ENCODE measurements around the gene GLT1D1.

Gene GLT1D1

DNA sequence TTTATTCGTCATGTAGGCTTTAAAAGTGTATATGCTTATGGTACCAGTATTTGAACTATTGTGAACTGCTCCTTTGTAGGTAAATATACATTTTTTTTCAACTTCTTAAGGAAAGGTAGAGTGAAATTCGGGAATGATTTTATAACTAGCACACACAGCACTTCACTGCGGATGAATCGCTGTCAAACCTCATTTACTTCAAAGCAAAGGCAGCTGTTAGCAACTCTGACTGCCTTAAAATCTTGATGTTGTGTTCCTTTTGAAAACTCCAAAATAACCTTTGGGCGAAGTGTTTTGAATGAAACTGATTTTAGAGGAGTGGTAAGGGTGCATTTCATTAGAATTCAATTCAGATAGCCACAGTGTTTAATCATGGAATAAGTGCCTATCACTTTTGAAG lies 95.8 kb downstream of the GLT1D1 start:
- TF ChIP-seq, protein P1, sequence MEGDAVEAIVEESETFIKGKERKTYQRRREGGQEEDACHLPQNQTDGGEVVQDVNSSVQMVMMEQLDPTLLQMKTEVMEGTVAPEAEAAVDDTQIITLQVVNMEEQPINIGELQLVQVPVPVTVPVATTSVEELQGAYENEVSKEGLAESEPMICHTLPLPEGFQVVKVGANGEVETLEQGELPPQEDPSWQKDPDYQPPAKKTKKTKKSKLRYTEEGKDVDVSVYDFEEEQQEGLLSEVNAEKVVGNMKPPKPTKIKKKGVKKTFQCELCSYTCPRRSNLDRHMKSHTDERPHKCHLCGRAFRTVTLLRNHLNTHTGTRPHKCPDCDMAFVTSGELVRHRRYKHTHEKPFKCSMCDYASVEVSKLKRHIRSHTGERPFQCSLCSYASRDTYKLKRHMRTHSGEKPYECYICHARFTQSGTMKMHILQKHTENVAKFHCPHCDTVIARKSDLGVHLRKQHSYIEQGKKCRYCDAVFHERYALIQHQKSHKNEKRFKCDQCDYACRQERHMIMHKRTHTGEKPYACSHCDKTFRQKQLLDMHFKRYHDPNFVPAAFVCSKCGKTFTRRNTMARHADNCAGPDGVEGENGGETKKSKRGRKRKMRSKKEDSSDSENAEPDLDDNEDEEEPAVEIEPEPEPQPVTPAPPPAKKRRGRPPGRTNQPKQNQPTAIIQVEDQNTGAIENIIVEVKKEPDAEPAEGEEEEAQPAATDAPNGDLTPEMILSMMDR (IDR thresholded peaks at IDR 0.05; ENCODE audit: control extremely low read depth, extremely low read depth, low read depth, missing control alignments): no peak
- no peak for DNase-seq (ENCODE audit: extremely low spot score)
- ChIA-PET POLR2A (no interaction called here), CTCF (no interaction called here)

DNA sequence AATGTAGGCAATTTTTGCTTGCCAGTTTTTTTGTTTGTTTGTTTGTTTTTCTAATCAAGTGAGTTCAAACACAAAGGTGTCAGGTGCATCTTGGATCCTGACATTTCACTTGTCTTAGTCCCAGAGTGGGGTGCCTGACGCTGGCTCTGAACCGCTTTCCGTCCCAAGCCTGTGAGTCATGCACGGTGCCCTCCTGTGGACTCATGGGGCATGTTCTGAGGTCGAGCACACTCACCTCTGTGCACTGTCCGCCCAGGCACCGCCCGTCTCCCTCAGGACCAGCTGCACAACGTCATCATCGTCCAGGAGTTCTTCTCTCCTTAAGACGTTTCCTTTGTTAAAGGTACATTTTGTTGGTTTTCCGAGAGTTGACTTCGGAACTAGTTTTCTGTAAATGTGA lies 98.2 kb downstream of the GLT1D1 start:
- TF ChIP-seq, protein P1 (IDR thresholded peaks at IDR 0.05; ENCODE audit: control extremely low read depth, extremely low read depth, low read depth, missing control alignments): no peak
- DNase-seq (ENCODE audit: extremely low spot score): no peak
- POLR2A ChIA-PET: no interaction called here
- CTCF ChIA-PET: no interaction called here

DNA sequence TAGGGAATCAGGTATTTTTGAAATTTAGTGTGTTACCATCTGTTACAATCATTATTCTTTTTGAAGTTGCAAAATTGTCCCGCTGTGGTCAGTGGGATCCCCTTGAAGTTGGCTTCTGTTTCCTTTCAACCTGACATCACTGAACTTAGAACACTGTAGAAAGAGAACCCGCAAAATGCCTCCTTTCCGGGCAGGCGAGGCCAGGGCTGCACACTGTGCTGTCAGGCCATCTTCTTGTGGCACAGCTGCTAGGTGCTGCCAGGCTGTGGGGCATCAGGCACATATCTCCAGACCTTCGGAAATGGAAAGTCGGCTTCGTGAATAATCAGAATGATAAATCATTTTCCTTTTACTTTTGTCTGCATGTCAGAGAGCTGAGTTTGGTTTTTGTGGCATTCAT lies 103.5 kb downstream of the GLT1D1 start:
- POLR2A ChIA-PET: no interaction called here
- CTCF ChIA-PET: no interaction called here
- TF ChIP-seq, protein P1 (IDR thresholded peaks at IDR 0.05; ENCODE audit: control extremely low read depth, extremely low read depth, low read depth, missing control alignments): no peak
- DNase-seq (ENCODE audit: extremely low spot score): no peak

DNA sequence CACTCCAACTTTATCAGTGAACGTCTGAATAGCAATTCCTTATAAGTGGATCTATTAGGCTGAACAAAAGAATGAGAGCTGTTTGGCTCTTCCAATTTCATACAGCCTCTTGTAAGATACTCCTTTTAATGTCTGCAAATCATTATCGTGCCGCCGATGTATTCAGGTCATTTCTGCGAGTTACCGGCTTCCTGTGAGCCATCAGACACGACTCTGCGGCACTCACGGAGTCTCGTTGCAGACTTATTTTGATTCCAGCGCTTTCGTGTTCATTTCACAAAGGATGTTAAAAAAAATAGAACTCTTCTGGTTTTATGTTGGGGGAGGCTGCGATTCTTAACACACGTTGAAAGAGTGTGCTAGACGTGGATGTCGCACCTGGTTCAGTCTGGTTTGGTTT lies 106.6 kb downstream of the GLT1D1 start:
- TF ChIP-seq, protein P1 (IDR thresholded peaks at IDR 0.05; ENCODE audit: control extremely low read depth, extremely low read depth, low read depth, missing control alignments): no peak
- no peak for DNase-seq (ENCODE audit: extremely low spot score)
- CTCF ChIA-PET: interaction anchor here (1.6 to 1.7 kb wide), 2 partner anchors 9 to 16 kb away, joined by 5 to 6 read pairs; no protein-coding TSS in a partner anchor
- POLR2A ChIA-PET: no interaction called here

DNA sequence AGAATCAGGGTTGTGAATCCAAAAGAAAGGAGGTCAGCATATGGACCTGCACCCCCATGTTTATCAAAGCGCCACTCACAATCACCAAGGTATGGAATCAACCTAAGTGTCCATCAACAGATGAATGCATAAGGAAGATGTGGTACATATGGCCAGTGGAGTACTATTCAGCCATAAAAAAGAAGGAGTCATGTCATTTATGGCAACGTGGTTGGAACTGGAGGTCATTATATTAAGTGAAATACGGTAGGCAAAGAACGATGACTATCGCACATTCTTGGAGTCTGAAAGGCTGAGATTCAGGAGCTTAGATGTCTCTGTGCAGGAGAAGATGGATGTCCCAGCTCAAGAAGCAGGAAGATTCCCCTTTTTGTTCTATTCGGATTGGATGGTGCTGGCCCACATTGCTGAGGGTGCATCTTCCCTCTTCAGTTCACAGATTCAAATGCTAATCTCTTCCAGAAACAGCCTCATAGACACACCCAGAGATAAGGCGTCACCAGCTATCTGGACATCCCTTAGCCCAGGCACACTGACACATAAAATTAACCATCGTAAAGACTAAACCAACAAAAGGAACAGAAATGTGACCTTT lies 108.1 kb downstream of the GLT1D1 start:
- TF ChIP-seq, protein P1 (IDR thresholded peaks at IDR 0.05; ENCODE audit: control extremely low read depth, extremely low read depth, low read depth, missing control alignments): no peak
- CTCF ChIA-PET: interaction anchor here (0.9 to 1.7 kb wide), 2 partner anchors 9 to 14 kb away, joined by 4 to 6 read pairs; no protein-coding TSS in a partner anchor
- no peak for DNase-seq (ENCODE audit: extremely low spot score)
- POLR2A ChIA-PET: no interaction called here

DNA sequence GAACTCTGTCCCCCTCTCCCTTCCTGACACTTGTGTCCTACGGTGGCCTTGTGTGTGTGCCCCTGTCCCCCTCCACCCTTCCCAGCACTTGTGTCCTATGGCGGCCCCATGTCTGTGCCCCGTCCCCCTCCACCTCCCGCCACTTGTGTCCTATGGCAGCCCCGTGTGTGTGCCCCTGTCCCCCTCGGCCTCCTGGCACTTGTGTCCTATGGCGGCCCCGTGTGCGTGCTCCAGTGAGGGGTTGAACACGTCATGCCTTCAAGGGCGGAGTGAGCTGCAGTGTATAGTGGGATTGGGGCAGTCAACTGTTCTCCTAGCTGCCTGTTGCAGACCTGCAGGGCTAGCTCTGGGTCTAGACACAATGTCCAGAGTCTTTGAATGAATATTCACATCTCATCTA lies 108.7 kb downstream of the GLT1D1 start:
- no peak for DNase-seq (ENCODE audit: extremely low spot score)

More for the DNA sequence above, 108.7 kb downstream of the GLT1D1 start:
- POLR2A ChIA-PET: no interaction called here
- TF ChIP-seq, protein P1 (IDR thresholded peaks at IDR 0.05; ENCODE audit: control extremely low read depth, extremely low read depth, low read depth, missing control alignments): no peak
- CTCF ChIA-PET: interaction anchor here (0.9 kb wide), 1 partner anchor 9 kb away, joined by 4 read pairs; no protein-coding TSS in a partner anchor

All from GM10248 (cell line).